NOMO-1 treated with DMSO at 0.1 percent for 48 hours (cell line): Measurements from ENCODE around the gene PRMT5.

Experiments
- DNase-seq: peaks from one replicate; lab custom pipeline; 2025; ENCODE audit not compliant: unreplicated experiment; lab: John Stamatoyannopoulos, UW

The PRMT5 gene

GRCh38 chr14:22878271-22879246 is 50.6 kb downstream of the PRMT5 start:
- no peak for DNase-seq

- DNase-seq: no peak
These were observed 52.1 kb downstream of the PRMT5 start for GRCh38 chr14:22877000-22877501.

- DNase-seq: no peak
These were observed 53.3 kb downstream of the PRMT5 start for GRCh38 chr14:22875748-22876319.

GRCh38 chr14:22875003-22875747 is 54.0 kb downstream of the PRMT5 start:
- no peak for DNase-seq

- DNase-seq: no peak
These were observed 56.2 kb downstream of the PRMT5 start for GRCh38 chr14:22872833-22873520.

- DNase-seq: peak; percentile 57
These were observed 56.9 kb downstream of the PRMT5 start for GRCh38 chr14:22872033-22872832.

GRCh38 chr14:22871224-22872032 is 57.7 kb downstream of the PRMT5 start, which contains the start of gene LRP10:
Gene LRP10, plus strand, starts transcription at chr14:22871740. Its CDS starts 564 bp downstream, at chr14:22872304.
- peak; percentile 84 for DNase-seq

- peak; percentile 86 for DNase-seq
These were observed 58.4 kb downstream of the PRMT5 start for GRCh38 chr14:22870811-22871223.
